ENCODE measurements around the gene LAMC2. TPM values are rescaled to one million over a fixed set of nuclear protein-coding genes. Genes with fewer than 3 reads are reported as not detected.

Gene LAMC2
- total RNA-seq, 1 donor from 2014 or later, result 13.8 TPM

GRCh38 chr1:183214021-183214970, 28.2 kb downstream of the LAMC2 start:
- TF ChIP-seq, protein P1, sequence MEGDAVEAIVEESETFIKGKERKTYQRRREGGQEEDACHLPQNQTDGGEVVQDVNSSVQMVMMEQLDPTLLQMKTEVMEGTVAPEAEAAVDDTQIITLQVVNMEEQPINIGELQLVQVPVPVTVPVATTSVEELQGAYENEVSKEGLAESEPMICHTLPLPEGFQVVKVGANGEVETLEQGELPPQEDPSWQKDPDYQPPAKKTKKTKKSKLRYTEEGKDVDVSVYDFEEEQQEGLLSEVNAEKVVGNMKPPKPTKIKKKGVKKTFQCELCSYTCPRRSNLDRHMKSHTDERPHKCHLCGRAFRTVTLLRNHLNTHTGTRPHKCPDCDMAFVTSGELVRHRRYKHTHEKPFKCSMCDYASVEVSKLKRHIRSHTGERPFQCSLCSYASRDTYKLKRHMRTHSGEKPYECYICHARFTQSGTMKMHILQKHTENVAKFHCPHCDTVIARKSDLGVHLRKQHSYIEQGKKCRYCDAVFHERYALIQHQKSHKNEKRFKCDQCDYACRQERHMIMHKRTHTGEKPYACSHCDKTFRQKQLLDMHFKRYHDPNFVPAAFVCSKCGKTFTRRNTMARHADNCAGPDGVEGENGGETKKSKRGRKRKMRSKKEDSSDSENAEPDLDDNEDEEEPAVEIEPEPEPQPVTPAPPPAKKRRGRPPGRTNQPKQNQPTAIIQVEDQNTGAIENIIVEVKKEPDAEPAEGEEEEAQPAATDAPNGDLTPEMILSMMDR (IDR thresholded peaks at IDR 0.05), result no peak
- no peaks in the 10 kb centered on the region for H3K27me3 Mint-ChIP-seq (ENCODE audit: low read depth)
- H3K4me3 Mint-ChIP-seq (ENCODE audit: unreplicated experiment), result no peak overlapping the region
- H3K9me3 Mint-ChIP-seq (ENCODE audit: low read depth), result no peaks in the 10 kb centered on the region
- peaks cover 11% of the 10 kb centered on the region for H3K4me1 Mint-ChIP-seq (ENCODE audit: low read depth)
- no peak overlapping the region for H3K27ac Mint-ChIP-seq (ENCODE audit: unreplicated experiment)
- H3K36me3 Mint-ChIP-seq (ENCODE audit: low read depth), result peaks cover 4% of the 10 kb centered on the region
- DNase-seq (ENCODE audit: low spot score), result no peak

GRCh38 chr1:183215076-183215720, 29.1 kb downstream of the LAMC2 start:
- Mint-ChIP-seq H3K36me3 (ENCODE audit: low read depth) (peaks cover 4% of the 10 kb centered on the region), H3K27ac (ENCODE audit: unreplicated experiment) (no peak overlapping the region), H3K4me3 (ENCODE audit: unreplicated experiment) (no peak overlapping the region), H3K27me3 (ENCODE audit: low read depth) (no peaks in the 10 kb centered on the region), H3K4me1 (ENCODE audit: low read depth) (peaks cover 12% of the 10 kb centered on the region), H3K9me3 (ENCODE audit: low read depth) (no peaks in the 10 kb centered on the region)
- TF ChIP-seq, protein P1 (IDR thresholded peaks at IDR 0.05), result no peak
- no peak for DNase-seq (ENCODE audit: low spot score)

DNA sequence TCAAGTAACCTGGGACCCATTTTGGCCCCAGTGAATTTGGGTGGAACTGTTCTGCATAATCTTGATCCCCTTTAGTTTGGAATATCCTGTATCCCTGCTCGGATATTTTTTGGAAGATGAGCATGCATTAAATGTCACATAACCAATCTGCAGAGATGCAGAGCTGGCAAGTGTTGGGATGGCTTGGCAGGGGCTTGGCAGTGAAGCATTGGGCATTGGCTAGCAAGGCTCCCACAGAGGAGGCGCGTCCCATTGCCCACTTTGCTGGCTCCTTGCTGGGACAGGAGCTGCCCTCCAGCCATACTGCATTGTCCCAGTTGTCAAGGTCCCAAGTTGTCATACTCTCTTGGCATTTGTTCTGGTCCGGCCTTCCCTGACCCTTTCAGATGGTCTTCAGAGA, 29.9 kb downstream of the LAMC2 start:
- TF ChIP-seq, protein P1 (IDR thresholded peaks at IDR 0.05), result no peak
- DNase-seq (ENCODE audit: low spot score), result no peak
- H3K4me1 Mint-ChIP-seq (ENCODE audit: low read depth), result peaks cover 12% of the 10 kb centered on the region
- H3K36me3 Mint-ChIP-seq (ENCODE audit: low read depth), result peaks cover 4% of the 10 kb centered on the region
- H3K4me3 Mint-ChIP-seq (ENCODE audit: unreplicated experiment), result no peak overlapping the region
- no peak overlapping the region for H3K27ac Mint-ChIP-seq (ENCODE audit: unreplicated experiment)
- H3K9me3 Mint-ChIP-seq (ENCODE audit: low read depth), result no peaks in the 10 kb centered on the region
- no peaks in the 10 kb centered on the region for H3K27me3 Mint-ChIP-seq (ENCODE audit: low read depth)

DNA sequence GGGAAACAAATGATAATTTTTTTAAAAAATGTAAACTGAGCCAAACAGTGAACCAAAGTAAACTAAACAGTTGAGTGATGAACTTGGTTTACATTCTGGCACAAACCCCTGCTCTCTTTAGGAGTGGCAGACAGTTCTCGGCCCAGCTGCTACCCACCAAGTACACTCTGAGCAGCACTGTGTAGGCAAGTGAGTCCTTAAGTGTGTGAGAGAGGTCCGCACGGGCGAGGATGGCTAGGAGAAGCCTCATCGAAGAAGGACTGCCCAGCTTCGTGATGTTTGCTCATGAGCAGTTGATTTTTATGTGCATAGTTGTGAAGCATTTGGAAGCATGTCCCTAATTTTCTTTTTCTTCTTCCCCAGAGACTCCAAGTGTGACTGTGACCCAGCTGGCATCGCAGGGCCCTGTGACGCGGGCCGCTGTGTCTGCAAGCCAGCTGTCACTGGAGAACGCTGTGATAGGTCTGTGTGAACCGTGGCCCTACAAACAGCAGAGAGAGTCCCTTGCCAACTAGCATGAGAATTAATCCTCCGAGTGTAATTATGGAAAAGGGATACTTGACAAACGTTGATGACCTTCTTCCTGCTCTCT, 32.1 kb downstream of the LAMC2 start:
- no peak overlapping the region for H3K27ac Mint-ChIP-seq (ENCODE audit: unreplicated experiment)
- H3K27me3 Mint-ChIP-seq (ENCODE audit: low read depth), result no peaks in the 10 kb centered on the region
- H3K4me1 Mint-ChIP-seq (ENCODE audit: low read depth), result peaks cover 12% of the 10 kb centered on the region
- no peaks in the 10 kb centered on the region for H3K9me3 Mint-ChIP-seq (ENCODE audit: low read depth)
- TF ChIP-seq, protein P1 (IDR thresholded peaks at IDR 0.05), result no peak
- H3K4me3 Mint-ChIP-seq (ENCODE audit: unreplicated experiment), result no peak overlapping the region
- no peak for DNase-seq (ENCODE audit: low spot score)
- peaks cover 4% of the 10 kb centered on the region for H3K36me3 Mint-ChIP-seq (ENCODE audit: low read depth)

DNA sequence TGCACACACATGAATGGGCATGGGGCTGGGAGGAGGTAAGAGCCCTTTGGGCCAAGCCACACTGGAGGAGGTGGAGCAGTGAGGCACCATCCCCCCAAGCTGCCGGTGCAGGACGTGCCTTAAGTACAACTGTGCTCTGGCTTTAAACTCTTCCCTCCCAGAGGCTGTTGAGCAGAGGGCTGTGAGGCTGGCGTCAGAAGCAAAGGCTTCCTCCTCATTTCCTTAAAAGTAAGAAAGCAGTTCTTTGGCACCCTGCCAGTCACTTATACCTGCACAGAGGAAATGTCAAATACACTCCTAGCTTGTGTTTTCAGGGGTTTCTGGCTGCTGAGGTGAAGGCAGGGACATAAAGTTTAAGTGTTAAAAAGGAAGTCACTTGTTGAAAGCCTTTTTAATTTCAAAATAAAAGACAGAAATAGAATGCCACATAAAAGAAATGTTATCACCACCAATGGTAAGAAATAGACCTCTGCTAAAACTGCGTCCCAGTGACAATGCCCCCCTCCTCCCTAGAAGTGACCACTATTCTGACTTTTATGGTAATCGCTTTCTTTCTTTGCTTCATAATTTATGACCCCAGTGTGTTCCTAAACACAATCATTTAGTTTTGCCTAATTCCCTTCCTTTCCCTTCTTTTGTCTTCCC, 33.0 kb downstream of the LAMC2 start:
- no peak for DNase-seq (ENCODE audit: low spot score)
- Mint-ChIP-seq H3K4me3 (ENCODE audit: unreplicated experiment) (no peak overlapping the region), H3K4me1 (ENCODE audit: low read depth) (peaks cover 12% of the 10 kb centered on the region), H3K9me3 (ENCODE audit: low read depth) (no peaks in the 10 kb centered on the region), H3K36me3 (ENCODE audit: low read depth) (peaks cover 4% of the 10 kb centered on the region), H3K27ac (ENCODE audit: unreplicated experiment) (no peak overlapping the region), H3K27me3 (ENCODE audit: low read depth) (no peaks in the 10 kb centered on the region)
- TF ChIP-seq, protein P1 (IDR thresholded peaks at IDR 0.05), result no peak
